Right ventricle myocardium superior (tissue), 1 donor: ENCODE data around the gene BICD1. TPM values are rescaled to one million over a fixed set of nuclear protein-coding genes. Genes with fewer than 3 reads are reported as not detected.
"Not testable (repeated sequence)": the region's sequence is repeated elsewhere in the genome, so short reads cannot be mapped to it uniquely, and the experiment has no call there.

Experiments
- ATAC-seq: fragments of 200-7000 bp; cut with Tn5 transposase; one replicate; pipeline ENCODE4 v1.9.1; 2020; ENCODE audit warnings: mild to moderate bottlenecking; ENCODE audit not compliant: poor library complexity
- DNase-seq: peaks from one replicate; pipeline ENCODE4 v3.0.0-alpha.2; 2020
- intact Hi-C: fragments of 100-400 bp; cut with DNase I; formaldehyde crosslinking; loops from one replicate; pipeline ENCODE4 v1.11.2; 2022
- total RNA-seq: library from RNA; stranded (reverse); fragmentation: NEBNext Ultra II Directional; extraction: Animal tissue kit (Norgen Biotek cat#: 25700); gene quantifications from one replicate; pipeline ENCODE4 v1.2.1, GENCODE V29; 2021
- donor health status: DM: no; HTN: yes; CAD: no; lungs with severe emphysema.

BICD1 gene
- total RNA-seq, 1 donor from 2014 or later: 3.5 TPM

- ATAC-seq: no peak
- intact Hi-C loops: no loop called here
- no peak for DNase-seq
These were observed 111.0 kb downstream of the BICD1 start for GRCh38 chr12:32217354-32218310.

- ATAC-seq: no peak
- no peak for DNase-seq
- intact Hi-C loops: no loop called here
These were observed 117.3 kb downstream of the BICD1 start for GRCh38 chr12:32223941-32224340.

- DNase-seq (no peak), ATAC-seq (no peak)
- intact Hi-C loops: no loop called here
These were observed 120.1 kb downstream of the BICD1 start for GRCh38 chr12:32226768-32227167.

DNA sequence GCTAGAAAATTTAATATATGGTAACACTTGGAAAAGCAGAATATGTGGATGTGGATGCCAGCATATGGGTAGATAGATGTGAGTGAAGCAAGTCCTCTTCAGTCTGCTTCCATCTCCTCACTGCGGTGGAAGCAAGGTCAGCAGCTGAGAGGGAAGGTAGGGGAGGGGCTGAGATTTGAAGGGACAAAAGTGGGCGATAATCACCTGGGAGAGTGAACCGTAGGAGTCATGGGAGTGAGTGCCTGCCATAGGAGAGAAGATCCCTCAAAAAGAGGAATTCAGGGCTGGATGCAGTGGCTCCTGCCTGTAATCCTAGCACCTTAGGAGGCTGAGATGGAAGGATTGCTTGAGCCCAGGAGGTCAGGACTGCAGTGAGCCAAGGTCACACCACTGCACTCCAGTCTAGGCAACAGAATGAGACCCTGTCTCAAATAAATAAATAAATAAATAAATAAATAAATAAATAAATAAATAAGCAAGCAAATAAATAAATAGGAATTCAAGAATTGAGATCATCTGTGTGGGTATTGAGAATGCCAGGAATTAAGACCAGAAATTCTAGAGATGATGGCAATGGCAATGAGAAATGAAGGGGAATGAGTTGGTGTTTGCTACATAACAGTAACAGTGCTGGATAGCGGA is 123.4 kb downstream of the BICD1 start:
- intact Hi-C loops: no loop called here
- no peak for DNase-seq
- no peak for ATAC-seq

GRCh38 chr12:32230613-32230993 is 124.0 kb downstream of the BICD1 start:
- DNase-seq: no peak
- intact Hi-C loops: no loop called here
- ATAC-seq: no peak

GRCh38 chr12:32231361-32231760 is 124.7 kb downstream of the BICD1 start:
- DNase-seq, intact Hi-C loops, ATAC-seq: not testable (repeated sequence)

- intact Hi-C loops: no loop called here
- no peak for DNase-seq
- ATAC-seq: no peak
These were observed 126.9 kb downstream of the BICD1 start for GRCh38 chr12:32233568-32233967.

GRCh38 chr12:32235251-32235650 is 128.6 kb downstream of the BICD1 start:
- no peak for DNase-seq
- intact Hi-C loops: no loop called here
- no peak for ATAC-seq

DNA sequence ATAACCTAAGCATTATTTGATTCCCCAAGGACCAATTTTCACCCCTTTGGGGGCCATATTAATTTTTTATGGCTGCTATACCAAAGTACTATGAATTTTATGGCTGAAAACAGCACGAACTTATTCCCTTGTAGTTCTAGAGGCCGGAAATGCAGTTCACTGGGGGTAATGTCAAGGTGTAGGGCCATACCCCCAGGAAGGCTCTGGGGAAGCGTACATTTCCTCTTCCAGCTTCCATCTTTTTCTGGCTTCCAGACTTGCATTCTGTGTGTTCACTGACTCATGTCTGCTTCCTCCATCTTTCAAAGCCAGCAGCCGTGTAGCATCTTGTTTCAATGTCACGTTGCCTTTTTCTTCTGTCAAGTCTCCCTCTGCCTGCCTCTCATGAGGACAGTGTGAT is 133.5 kb downstream of the BICD1 start:
- no peak for ATAC-seq
- intact Hi-C loops: no loop called here

DNA sequence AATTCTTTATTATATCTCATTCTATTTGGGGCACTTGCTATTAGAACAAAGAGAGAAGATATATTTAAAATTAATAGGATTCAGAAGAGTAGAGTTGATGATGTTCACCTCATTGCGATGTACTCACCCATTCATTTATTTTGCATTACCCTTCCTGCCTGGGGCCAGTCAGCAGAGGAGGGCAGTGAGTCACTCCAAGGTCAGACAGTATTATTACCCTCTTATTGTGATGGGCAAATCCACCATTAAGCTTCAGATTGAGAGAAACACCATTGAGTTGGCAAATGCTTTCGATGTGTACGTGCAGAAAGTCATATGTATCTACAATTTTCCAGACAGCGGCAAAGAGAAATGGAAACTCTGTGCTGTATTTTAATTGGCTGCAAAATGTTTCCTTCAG is 134.2 kb downstream of the BICD1 start:
- no peak for DNase-seq
- intact Hi-C loops: no loop called here
- ATAC-seq: no peak

More for the DNA sequence above, 133.5 kb downstream of the BICD1 start:
- no peak for DNase-seq

GRCh38 chr12:32242641-32243040 is 136.0 kb downstream of the BICD1 start:
- no peak for ATAC-seq
- intact Hi-C loops: no loop called here

DNA sequence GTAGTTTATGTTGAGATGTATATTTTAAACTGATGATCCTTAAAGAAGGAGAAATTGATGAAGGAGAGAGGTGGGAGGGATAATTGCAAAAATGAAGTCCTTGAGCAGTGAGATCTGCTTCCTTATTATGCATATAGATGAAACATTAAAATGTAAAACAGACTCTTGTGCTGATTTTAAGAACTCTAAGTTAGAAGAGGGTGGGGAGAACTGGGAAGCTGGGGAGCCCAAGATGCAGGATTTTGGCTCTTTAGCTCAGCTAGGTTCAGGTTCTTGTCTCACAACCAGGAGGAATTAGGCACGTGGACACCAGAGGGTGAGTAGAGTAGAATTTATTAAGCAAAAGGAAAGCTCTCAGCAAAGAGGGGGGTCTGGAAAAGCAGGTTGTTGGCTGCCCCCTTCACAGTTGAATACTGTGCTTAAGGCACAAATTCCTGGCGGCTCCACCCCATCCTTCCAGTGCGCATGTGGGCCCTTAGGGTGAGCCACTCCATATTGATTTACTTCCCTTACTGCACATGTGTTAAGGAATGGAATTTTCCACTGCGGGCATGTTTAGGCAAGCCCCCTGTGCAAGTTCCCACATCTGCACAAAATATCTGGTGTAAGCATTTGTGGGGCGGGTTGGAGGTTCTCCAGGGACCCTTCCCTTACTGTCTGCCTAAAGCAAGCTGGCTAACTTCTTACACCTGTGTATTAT is 141.9 kb downstream of the BICD1 start:
- intact Hi-C loops: no loop called here
- DNase-seq: no peak
- ATAC-seq: no peak

More at GRCh38 chr12:32242641-32243040, 136.0 kb downstream of the BICD1 start:
- no peak for DNase-seq

- ATAC-seq (no peak), DNase-seq (no peak)
- intact Hi-C loops: no loop called here
These were observed 143.1 kb downstream of the BICD1 start for GRCh38 chr12:32249777-32250176.

DNA sequence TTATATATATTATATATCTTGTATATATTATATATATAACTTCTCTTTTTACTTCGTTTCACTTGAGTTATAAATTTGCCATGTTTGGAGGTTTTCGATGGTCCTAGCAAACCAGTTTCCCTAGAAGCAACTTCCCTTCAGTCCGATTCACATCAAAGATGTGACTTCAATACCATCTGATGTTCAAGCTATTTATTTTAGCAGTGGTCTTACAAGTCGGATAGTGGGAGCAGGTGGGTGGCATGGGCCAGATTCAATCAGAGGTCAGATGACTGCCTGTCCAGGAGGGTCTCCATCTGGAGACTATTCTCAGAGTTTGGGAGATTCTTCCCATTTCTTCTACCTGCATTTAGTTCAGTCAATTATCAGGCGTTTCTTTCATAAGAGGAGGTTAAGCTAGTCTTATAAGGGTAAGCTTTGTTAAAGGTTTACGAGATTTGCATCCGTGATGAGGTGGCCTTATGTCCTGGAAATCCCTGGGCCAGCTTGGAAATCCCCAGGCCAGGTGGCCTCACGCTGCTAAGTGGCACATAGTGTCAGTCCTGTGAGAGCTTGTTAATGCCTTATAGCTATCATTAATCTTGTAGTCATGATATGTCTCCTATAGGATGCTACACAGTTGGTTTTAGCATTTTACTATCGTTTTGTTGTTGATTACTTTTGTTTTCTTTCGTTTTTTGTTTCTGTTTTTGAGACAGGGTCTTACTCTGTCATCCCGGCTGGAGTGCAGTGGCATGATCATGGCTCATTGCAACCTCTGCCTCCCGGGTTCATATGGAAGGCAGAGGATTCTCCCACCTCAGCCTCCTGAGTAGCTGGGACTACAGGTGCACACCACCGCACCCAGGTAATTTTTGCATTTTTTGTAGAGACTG is 145.8 kb downstream of the BICD1 start:
- ATAC-seq (no peak), DNase-seq (no peak)
- intact Hi-C loops: no loop called here

DNA sequence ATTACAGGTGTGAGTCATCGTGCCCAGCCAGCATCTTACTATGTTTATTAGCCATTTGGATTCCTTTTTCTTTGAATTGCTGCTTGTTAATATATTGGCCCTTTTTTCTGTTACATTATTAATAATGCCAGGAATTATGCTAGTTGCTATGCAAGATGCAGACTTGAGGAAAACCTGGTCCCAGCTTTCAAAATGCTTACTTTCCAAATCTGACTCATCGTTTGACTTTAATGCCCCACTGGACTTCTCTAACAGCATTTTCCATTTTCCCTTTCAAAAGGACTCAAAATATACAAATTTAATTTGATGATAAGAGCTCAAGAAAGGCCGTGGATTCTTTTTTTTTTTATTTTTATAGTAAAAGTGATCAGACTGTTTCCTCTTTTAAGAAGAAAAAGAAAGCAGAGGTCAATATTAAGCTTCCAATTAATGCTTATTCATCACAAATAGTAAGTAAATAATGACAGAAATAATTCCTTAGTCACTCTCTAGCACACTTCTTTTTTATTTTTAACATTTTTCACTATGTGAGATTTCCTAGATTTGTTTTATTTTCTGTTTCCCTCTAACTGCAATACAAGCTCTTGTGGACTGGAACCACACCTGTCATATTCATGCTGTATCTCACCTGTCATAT is 146.6 kb downstream of the BICD1 start:
- ATAC-seq (no peak), DNase-seq (no peak)
- intact Hi-C loops: no loop called here

- ATAC-seq (no peak), DNase-seq (no peak)
- intact Hi-C loops: no loop called here
These were observed 147.8 kb downstream of the BICD1 start for GRCh38 chr12:32254260-32254956.

DNA sequence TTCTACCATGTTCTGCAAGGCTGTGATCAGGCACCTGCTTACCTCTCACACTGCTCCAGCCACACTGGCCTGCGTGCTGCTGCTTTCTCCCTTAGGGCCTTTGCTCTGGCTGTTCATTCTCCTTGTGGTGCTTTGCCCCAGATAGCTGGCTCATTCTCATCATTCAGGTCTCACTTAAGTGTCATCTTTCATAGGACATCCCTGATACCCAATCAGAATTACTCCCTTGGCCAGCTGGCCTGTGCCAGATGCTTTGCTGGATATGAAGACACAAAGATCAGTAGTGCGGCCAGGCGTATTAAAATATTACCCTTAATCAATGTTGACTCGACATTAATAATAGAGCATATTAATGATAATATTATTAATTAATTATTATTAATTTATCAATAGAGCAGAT is 148.9 kb downstream of the BICD1 start:
- no peak for ATAC-seq
- intact Hi-C loops: no loop called here
- no peak for DNase-seq
